ENCODE measurements around the gene KRTAP10-1. TPM values are rescaled to one million over a fixed set of nuclear protein-coding genes. Genes with fewer than 3 reads are reported as not detected.

Gene KRTAP10-1
- polyA plus RNA-seq, 2 of the 4 experiments (the other 2 are of a cell fraction), result not detected

- ChIA-PET CTCF (interaction anchor here (0.7 to 2.4 kb wide), 17 partner anchors 8 to 619 kb away, joined by 3 to 14 read pairs (median 4); no protein-coding TSS in a partner anchor), POLR2A (no interaction called here)
- ATAC-seq (no peak), DNase-seq (ENCODE audit: low read depth in 1 of 2, low spot score in 1 of 2) (no peak), FAIRE-seq (no peak)
- Histone ChIP-seq H3K4me1 (no peaks in the 10 kb centered on the region), H3K27ac (no peak overlapping the region), H3K4me2 (no peak overlapping the region), H3K4me3 (no peak overlapping the region), H3K9me3 (no peaks in the 10 kb centered on the region)
- 17% methylated on average over 2 of the region's 18 CpGs for WGBS (ENCODE audit: missing lambda C conversion rate)
- TF ChIP-seq ZC3H11A (IDR thresholded peaks at IDR 0.05) (no peak), NFE2L2 (conservative IDR thresholded peaks at IDR 0.05; ENCODE audit: low read length) (no peak), NR3C1 (IDR thresholded peaks at IDR 0.05) (no peak), FOXS1 (CRISPR knock-in tag; IDR thresholded peaks at IDR 0.05) (no peak), FOSB (CRISPR knock-in tag; IDR thresholded peaks at IDR 0.05) (no peak), ZFP36 (IDR thresholded peaks at IDR 0.05; ENCODE audit: borderline replicate concordance, partially characterized antibody) (no peak), JUNB (IDR thresholded peaks at IDR 0.05) (no peak), CBX8 (IDR thresholded peaks at IDR 0.05) (no peak), TP53 (CRISPR knock-in tag; IDR thresholded peaks at IDR 0.05) (no peak), HOXB13 (CRISPR knock-in tag; IDR thresholded peaks at IDR 0.05; ENCODE audit: low read depth) (no peak), CHD2 (IDR thresholded peaks at IDR 0.05; ENCODE audit: low read length, partially characterized antibody) (no peak), HOXA7 (CRISPR knock-in tag; IDR thresholded peaks at IDR 0.05) (no peak), BCL3 (IDR thresholded peaks at IDR 0.05) (no peak), GATA3 (IDR thresholded peaks at IDR 0.05; ENCODE audit: borderline replicate concordance) (no peak), RAD21 (conservative IDR thresholded peaks at IDR 0.05 in 1 of 2, IDR thresholded peaks at IDR 0.05 in 1 of 2) (no peak), TFCP2L1 (CRISPR knock-in tag; IDR thresholded peaks at IDR 0.05) (no peak), KDM1A (IDR thresholded peaks at IDR 0.05; ENCODE audit: low read depth) (no peak), POLR2AphosphoS2 (conservative IDR thresholded peaks at IDR 0.05; ENCODE audit: low read length) (no peak)
- TF ChIP-seq, protein P1, sequence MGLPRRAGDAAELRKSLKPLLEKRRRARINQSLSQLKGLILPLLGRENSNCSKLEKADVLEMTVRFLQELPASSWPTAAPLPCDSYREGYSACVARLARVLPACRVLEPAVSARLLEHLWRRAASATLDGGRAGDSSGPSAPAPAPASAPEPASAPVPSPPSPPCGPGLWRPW (IDR thresholded peaks at IDR 0.05), result no peak
Measured at GRCh38 chr21:44510109-44510507, 29.9 kb downstream of the KRTAP10-1 start.

DNA sequence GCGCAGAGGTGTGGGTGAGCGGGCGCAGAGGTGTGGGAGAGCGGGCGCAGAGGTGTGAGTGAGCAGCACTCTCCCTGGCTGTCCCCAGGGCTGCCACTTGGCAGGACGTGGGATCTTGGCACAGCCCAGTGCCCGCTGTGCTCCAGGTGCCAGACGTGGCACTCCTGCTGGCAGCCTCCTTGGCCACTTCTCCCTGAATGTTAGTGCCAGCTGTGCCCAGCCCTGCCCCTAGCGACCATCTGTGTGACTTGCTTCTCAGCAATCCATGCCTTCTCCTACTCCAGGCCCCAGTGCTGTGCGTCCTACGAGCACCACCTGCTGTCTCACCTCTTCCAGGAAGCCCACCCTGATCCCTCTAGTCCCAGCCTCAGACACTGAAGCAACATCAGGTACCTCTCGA is 30.5 kb downstream of the KRTAP10-1 start:
- Histone ChIP-seq H3K27ac (no peak overlapping the region), H3K4me3 (no peak overlapping the region), H3K9me3 (no peaks in the 10 kb centered on the region), H3K4me2 (no peak overlapping the region), H3K4me1 (no peaks in the 10 kb centered on the region)
- ATAC-seq (peak; percentile 65 to 73; a peak in 5 of 6 replicates), FAIRE-seq (no peak), DNase-seq (ENCODE audit: low read depth in 1 of 2, low spot score in 1 of 2) (peak in 1 of 2 experiments; percentile 39)
- ChIA-PET POLR2A (no interaction called here), CTCF (interaction anchor here (0.6 to 2.4 kb wide), 17 partner anchors 8 to 619 kb away, joined by 3 to 14 read pairs (median 4); no protein-coding TSS in a partner anchor)
- 72% methylated on average over 12 of the region's 12 CpGs for WGBS (ENCODE audit: missing lambda C conversion rate)
- TF ChIP-seq ZFP36 (IDR thresholded peaks at IDR 0.05; ENCODE audit: borderline replicate concordance, partially characterized antibody) (peak; percentile 77), ZNF302 (CRISPR knock-in tag; IDR thresholded peaks at IDR 0.05) (no peak)

GRCh38 chr21:44508711-44509445 is 31.1 kb downstream of the KRTAP10-1 start:
- no peaks in the 10 kb centered on the region for H3K4me1 ChIP-seq
- ChIA-PET POLR2A (no interaction called here), CTCF (interaction anchor here (0.6 to 2.4 kb wide), 4 partner anchors 234 to 285 kb away, joined by 3 to 14 read pairs (median 3); no protein-coding TSS in a partner anchor)
- no peak for DNase-seq (ENCODE audit: low read depth in 1 of 2, low spot score in 1 of 2)
- 83% methylated on average over 19 of the region's 30 CpGs for WGBS (ENCODE audit: missing lambda C conversion rate)
- H3K27ac ChIP-seq, result no peak overlapping the region
- ATAC-seq, result no peak
- FAIRE-seq, result no peak
- no peaks in the 10 kb centered on the region for H3K9me3 ChIP-seq
- TF ChIP-seq MAZ (IDR thresholded peaks at IDR 0.05; ENCODE audit: borderline replicate concordance, low read depth, low read length) (no peak), ZNF302 (CRISPR knock-in tag; IDR thresholded peaks at IDR 0.05) (no peak), RNF2 (IDR thresholded peaks at IDR 0.05; ENCODE audit: borderline replicate concordance, low read depth) (no peak)
- H3K4me2 ChIP-seq, result no peak overlapping the region
- H3K4me3 ChIP-seq, result no peak overlapping the region

All from A549 (cell line).